ENCODE data around the gene C6orf15.

DNA sequence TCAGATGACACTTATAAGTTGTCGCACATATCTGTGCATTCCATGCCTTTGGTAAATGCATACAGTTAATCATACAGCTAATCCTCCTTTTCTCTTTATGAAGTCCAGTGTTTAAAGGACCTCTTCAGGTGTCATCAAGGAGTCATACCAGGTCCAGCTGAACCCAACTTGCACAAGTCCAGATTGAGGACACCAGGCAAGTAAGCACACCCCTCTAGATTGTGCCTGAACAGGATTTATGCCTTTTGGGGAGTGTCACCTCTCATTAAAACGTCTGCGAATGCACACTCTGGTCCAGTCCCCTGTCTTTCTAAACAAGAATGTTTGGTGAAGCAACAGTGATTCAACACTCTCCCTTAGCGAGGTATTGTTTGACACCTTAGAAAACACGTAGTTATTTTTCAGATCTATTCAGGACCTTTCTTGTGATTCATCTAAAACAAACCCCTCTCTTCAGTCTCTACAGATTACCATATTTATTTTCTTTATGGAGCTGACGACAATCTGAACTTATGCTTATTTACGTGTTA, 48.4 kb downstream of the C6orf15 start:
- TF ChIP-seq, protein P1, sequence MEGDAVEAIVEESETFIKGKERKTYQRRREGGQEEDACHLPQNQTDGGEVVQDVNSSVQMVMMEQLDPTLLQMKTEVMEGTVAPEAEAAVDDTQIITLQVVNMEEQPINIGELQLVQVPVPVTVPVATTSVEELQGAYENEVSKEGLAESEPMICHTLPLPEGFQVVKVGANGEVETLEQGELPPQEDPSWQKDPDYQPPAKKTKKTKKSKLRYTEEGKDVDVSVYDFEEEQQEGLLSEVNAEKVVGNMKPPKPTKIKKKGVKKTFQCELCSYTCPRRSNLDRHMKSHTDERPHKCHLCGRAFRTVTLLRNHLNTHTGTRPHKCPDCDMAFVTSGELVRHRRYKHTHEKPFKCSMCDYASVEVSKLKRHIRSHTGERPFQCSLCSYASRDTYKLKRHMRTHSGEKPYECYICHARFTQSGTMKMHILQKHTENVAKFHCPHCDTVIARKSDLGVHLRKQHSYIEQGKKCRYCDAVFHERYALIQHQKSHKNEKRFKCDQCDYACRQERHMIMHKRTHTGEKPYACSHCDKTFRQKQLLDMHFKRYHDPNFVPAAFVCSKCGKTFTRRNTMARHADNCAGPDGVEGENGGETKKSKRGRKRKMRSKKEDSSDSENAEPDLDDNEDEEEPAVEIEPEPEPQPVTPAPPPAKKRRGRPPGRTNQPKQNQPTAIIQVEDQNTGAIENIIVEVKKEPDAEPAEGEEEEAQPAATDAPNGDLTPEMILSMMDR (IDR thresholded peaks at IDR 0.05), result no peak
- TF ChIP-seq EZH2 (IDR thresholded peaks at IDR 0.05), result no peak
